OCI-LY1 (cell line): ENCODE measurements around the gene TBC1D7.

ENCODE experiments used
- EZH2 ChIP-seq: fragments of 200-600 bp; sonication (generic), shearing (Covaris generic); IDR thresholded peaks from 2 replicates; pipeline ENCODE4 v1.8.0; 2017; ENCODE audit warnings: borderline replicate concordance, mixed run types, mild to moderate bottlenecking, antibody characterized with exemption, low read length, moderate library complexity, mixed read lengths
- TF ChIP-seq, protein P1 (sequence below): fragments of 200-600 bp; sonication (generic), shearing (Covaris generic); IDR thresholded peaks from 2 replicates; pipeline ENCODE4 v1.5.1; 2017; ENCODE audit warnings: mild to moderate bottlenecking, antibody characterized with exemption, low read length, moderate library complexity, mixed read lengths

DNA sequence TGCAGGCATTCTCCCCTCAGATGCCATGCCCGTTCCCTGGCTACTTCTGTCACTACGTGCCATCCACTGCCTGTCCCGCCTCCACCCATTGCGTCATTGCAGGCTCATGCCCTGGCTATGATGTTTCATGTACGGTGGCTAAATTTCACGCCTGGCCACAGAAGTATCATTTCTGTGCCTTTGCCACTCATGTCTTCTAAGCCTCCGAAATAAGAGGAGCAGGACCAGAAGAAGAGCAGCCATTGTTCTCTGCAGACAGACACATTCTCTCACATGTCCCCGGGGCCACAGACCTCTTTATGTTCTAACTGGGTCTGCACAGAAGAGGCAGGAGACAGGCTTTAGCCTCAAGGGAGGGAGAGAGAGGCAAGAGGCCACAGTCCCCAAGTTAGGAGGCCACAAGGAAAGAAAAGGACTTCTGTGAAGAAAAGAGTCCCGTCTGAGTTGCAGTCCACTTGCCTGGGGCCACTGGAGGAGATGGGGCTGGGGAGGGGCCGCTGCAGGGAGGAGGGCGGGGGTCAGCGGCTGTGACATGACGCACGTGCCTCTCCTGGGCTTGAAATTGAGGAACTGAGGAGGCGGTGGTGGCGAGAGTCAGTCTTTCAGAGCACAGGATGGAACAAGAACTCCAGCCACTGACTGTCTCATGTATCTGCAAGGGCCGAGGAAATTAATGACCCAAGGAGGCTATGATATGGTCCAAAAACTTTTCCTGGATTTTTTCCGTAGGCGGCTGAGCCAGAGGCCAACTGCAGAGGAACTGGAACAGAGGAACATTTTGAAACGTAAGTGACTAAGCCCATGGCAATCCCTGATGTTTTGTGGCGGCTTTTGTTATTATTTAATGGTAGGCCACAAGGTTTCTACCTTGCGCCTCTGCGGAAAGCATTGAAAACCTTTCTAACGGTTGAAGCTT, 55.9 kb downstream of the TBC1D7 start:
- TF ChIP-seq, protein P1, sequence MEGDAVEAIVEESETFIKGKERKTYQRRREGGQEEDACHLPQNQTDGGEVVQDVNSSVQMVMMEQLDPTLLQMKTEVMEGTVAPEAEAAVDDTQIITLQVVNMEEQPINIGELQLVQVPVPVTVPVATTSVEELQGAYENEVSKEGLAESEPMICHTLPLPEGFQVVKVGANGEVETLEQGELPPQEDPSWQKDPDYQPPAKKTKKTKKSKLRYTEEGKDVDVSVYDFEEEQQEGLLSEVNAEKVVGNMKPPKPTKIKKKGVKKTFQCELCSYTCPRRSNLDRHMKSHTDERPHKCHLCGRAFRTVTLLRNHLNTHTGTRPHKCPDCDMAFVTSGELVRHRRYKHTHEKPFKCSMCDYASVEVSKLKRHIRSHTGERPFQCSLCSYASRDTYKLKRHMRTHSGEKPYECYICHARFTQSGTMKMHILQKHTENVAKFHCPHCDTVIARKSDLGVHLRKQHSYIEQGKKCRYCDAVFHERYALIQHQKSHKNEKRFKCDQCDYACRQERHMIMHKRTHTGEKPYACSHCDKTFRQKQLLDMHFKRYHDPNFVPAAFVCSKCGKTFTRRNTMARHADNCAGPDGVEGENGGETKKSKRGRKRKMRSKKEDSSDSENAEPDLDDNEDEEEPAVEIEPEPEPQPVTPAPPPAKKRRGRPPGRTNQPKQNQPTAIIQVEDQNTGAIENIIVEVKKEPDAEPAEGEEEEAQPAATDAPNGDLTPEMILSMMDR = 0 out of 2 replicates have a peak, but pooled peaks have one; percentile 14
- TF ChIP-seq EZH2 = no peak
